KMS-11 (cell line): ENCODE measurements around the gene SOX18.

Experiments
- H2AFZ ChIP-seq: fragments of 200-600 bp; sonication (generic); 2 replicates; pipeline ENCODE4 v1.6.1; 2016; ENCODE audit warnings: antibody characterized with exemption, mixed run types, low read depth
- H3K27ac ChIP-seq: fragments of 200-600 bp; sonication (generic); 2 replicates; pipeline ENCODE4 v1.6.1; 2016; ENCODE audit warnings: mild to moderate bottlenecking, mixed run types
- H3K27me3 ChIP-seq: fragments of 200-600 bp; sonication (generic); 2 replicates; pipeline ENCODE4 v1.6.1; 2017; ENCODE audit warnings: mild to moderate bottlenecking, low read depth, mixed run types, moderate library complexity; ENCODE audit not compliant: insufficient read depth
- H3K36me3 ChIP-seq: fragments of 200-600 bp; sonication (generic); 2 replicates; pipeline ENCODE4 v1.6.1; 2017; ENCODE audit warnings: mild to moderate bottlenecking, mixed run types; ENCODE audit not compliant: insufficient read depth
- H3K4me1 ChIP-seq: fragments of 200-600 bp; sonication (generic); 2 replicates; pipeline ENCODE4 v1.6.1; 2016; ENCODE audit warnings: mild to moderate bottlenecking, low read depth, mixed run types; ENCODE audit not compliant: poor library complexity, severe bottlenecking
- H3K4me2 ChIP-seq: fragments of 200-600 bp; sonication (generic); 2 replicates; pipeline ENCODE4 v1.7.0; 2016; ENCODE audit warnings: mild to moderate bottlenecking, mixed run types
- H3K4me3 ChIP-seq: fragments of 200-600 bp; sonication (generic); IDR thresholded peaks from 2 replicates; pipeline ENCODE4 v1.6.1; 2017; ENCODE audit warnings: low read depth, low read length, mixed read lengths; ENCODE audit not compliant: insufficient read depth
- H3K79me2 ChIP-seq: fragments of 200-600 bp; sonication (generic); 2 replicates; pipeline ENCODE4 v1.6.1; 2016; ENCODE audit warnings: low read depth, mixed run types; ENCODE audit not compliant: insufficient read depth
- H3K9ac ChIP-seq: fragments of 200-600 bp; sonication (generic); 2 replicates; pipeline ENCODE4 v1.6.1; 2016; ENCODE audit warnings: mild to moderate bottlenecking, mixed run types
- H4K20me1 ChIP-seq: fragments of 200-600 bp; sonication (generic); 2 replicates; pipeline ENCODE4 v1.6.1; 2016; ENCODE audit warnings: mild to moderate bottlenecking, mixed run types; ENCODE audit not compliant: insufficient read depth
- TF ChIP-seq, protein P1 (sequence below): fragments of 200-600 bp; sonication (generic); conservative IDR thresholded peaks from 2 replicates; pipeline ENCODE4 v1.6.1; 2017; ENCODE audit warnings: low read depth, mild to moderate bottlenecking, antibody characterized with exemption, low read length, moderate library complexity, mixed read lengths

SOX18 gene

DNA sequence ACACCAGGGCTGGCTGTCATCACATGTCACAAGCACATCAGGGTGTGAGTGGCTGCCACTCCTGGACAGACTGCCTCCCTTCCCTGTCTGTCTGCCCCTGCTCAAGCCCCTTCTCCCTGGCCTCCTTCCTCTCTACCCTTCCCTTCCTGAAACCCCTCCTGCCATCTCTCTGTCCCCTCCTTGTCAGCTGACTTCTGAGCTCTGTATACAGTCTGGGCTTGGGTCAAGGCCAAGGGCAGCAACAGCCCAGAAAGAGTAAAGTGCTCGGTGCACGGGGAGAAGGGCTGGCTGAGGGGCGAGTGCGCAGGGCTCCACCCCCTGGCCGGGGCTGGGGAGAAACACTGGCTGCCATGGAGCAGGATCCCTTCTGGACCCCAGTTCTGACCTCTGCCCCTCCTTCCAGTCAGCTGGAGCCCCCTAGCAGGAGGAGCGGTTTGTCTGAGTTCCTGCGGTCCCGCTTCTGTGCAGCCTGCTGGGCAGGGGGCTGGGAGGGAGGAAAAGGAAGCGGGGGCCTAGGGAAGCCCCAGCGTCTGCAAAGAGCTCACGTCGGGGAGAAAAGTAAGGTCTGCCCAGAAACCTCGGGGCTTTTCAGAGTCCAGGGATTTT, 32.8 kb upstream of the SOX18 start:
- H3K36me3 ChIP-seq, result no peaks in the 10 kb centered on the region
- H3K79me2 ChIP-seq, result no peaks in the 10 kb centered on the region
- no peak overlapping the region for H3K4me3 ChIP-seq
- no peak overlapping the region for H2AFZ ChIP-seq
- peaks cover 17% of the 10 kb centered on the region for H3K4me1 ChIP-seq
- TF ChIP-seq, protein P1, sequence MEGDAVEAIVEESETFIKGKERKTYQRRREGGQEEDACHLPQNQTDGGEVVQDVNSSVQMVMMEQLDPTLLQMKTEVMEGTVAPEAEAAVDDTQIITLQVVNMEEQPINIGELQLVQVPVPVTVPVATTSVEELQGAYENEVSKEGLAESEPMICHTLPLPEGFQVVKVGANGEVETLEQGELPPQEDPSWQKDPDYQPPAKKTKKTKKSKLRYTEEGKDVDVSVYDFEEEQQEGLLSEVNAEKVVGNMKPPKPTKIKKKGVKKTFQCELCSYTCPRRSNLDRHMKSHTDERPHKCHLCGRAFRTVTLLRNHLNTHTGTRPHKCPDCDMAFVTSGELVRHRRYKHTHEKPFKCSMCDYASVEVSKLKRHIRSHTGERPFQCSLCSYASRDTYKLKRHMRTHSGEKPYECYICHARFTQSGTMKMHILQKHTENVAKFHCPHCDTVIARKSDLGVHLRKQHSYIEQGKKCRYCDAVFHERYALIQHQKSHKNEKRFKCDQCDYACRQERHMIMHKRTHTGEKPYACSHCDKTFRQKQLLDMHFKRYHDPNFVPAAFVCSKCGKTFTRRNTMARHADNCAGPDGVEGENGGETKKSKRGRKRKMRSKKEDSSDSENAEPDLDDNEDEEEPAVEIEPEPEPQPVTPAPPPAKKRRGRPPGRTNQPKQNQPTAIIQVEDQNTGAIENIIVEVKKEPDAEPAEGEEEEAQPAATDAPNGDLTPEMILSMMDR, result no peak
- no peak overlapping the region for H3K9ac ChIP-seq
- no peak overlapping the region for H3K4me2 ChIP-seq
- no peaks in the 10 kb centered on the region for H4K20me1 ChIP-seq
- H3K27ac ChIP-seq, result no peak overlapping the region
- peaks cover 72% of the 10 kb centered on the region for H3K27me3 ChIP-seq

DNA sequence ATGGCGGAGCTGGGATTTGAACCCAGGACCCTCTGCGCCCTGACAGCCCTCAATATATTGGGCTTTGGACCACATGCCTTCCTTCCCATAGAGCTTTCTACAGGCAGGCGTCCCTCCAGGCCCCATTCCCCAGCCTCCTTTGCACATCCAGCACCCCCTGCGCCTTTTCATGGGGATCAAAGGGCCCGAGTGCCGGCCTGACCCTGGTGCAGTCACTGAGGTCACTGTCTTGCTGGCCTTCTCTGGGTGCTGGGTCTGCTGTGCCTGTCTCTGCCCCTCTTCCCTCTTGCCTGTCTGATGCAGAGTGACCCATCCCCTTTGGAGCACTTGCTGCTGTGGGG, 32.2 kb upstream of the SOX18 start:
- Histone ChIP-seq H3K4me3 (no peak overlapping the region), H3K9ac (no peak overlapping the region), H3K4me1 (peaks cover 20% of the 10 kb centered on the region), H3K27ac (no peak overlapping the region), H3K79me2 (no peaks in the 10 kb centered on the region), H3K4me2 (no peak overlapping the region), H4K20me1 (no peaks in the 10 kb centered on the region), H2AFZ (no peak overlapping the region), H3K36me3 (no peaks in the 10 kb centered on the region), H3K27me3 (peaks cover 69% of the 10 kb centered on the region)
- TF ChIP-seq, protein P1, result no peak

DNA sequence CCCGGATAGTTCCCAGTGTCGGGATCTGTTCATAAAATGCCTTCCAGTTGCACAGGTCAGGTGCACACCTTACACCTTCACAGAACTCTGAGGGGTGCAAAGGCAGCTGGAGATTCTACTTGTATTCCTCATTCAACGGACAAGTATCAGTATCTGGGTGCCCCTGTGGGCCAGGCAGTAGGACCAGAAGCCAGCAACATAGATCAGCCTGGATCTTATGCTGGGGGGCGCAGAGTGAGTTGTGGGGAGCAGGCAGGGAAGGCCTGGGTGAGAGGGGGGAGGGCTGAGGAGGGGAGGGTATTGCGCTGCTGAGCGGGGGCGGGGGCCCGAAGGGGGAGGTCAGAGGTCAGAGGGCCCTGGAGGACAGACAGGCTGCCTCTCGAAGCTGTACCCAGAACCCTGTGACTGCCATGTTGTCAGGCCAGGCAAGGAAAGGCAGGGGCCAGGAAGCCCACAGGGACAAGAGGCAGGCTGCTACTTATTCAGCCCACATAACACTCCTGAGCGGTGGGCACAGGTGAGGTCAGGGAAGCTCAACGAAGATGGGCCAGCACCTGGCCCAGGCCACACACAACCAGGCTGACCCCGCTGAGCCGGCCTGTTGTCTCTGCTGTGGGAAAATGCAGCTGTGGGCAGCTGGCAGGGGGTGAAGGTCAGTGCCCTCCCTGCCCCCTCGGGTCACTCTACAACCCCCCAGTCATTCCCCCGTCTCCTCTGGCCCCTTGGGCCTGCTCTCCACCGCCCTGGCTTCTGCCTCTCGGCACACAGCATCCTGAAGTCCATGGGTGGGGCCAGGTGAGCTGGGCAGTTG, 31.6 kb upstream of the SOX18 start:
- Histone ChIP-seq H3K27ac (no peak overlapping the region), H3K79me2 (no peaks in the 10 kb centered on the region), H3K27me3 (peaks cover 63% of the 10 kb centered on the region), H2AFZ (no peak overlapping the region), H3K4me2 (no peak overlapping the region), H4K20me1 (no peaks in the 10 kb centered on the region), H3K4me3 (no peak overlapping the region), H3K4me1 (peaks cover 20% of the 10 kb centered on the region), H3K9ac (no peak overlapping the region), H3K36me3 (no peaks in the 10 kb centered on the region)
- TF ChIP-seq, protein P1, result no peak

DNA sequence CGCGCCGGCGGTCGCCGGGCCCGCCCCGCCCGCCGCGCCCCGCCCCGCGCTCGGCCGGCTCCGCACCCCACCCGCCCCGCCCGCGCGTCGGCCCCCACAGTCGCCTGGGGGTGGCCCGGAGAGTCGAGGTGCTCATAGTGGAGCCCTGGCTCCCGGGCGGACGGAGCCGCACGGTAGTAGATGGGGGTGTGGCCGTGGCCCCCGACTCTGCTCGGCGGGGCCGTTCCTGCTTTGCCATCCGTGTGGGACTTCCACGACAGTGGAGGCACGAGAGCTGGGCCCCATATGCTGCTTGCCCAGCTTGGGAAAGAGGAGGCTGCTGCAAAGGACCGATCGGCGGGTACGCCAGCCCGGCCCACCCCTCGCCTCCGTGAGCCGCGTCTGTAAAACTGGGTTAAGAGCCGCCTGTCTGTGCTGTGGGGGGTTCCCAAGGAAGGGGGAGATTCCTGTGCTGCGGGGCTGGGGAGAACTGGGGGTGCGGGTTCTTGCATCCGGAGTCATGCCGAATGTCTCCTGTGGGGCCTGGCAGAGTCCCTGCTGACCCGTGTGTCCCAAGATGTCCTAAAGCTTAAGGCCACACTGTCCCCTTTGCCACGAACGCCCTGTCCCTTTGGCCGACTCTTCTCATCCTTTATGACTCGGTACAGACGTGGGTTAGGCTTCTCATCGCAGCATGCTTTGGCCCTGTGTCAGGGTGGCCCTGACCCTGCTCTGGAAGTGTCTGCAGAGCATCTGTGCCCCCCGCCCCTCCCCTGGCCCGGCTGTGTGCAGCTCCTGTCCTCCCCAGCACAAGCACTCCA, 30.8 kb upstream of the SOX18 start, which contains the start of gene OPRL1:
TSS of gene OPRL1 (plus strand) at position 70 of the 800 bp plus-strand sequence. CDS start 12,639 bp downstream, outside the sequence.
- H3K4me2 ChIP-seq, result peak within 1 kb of the TSS; percentile 98
- peaks cover 56% of the 10 kb centered on the region for H3K27me3 ChIP-seq
- TF ChIP-seq, protein P1, result no peak
- H4K20me1 ChIP-seq, result no peaks in the 10 kb centered on the region
- H3K4me3 ChIP-seq, result no peak within 1 kb of the TSS
- H3K9ac ChIP-seq, result peak within 1 kb of the TSS; percentile 74
- peaks cover 20% of the 10 kb centered on the region for H3K4me1 ChIP-seq
- no peaks in the 10 kb centered on the region for H3K36me3 ChIP-seq
- H2AFZ ChIP-seq, result peak within 1 kb of the TSS; percentile 87
- H3K79me2 ChIP-seq, result no peaks in the 10 kb centered on the region
- no peak within 1 kb of the TSS for H3K27ac ChIP-seq
